NCI-H2081 treated with DMSO at 0.1 percent for 48 hours (cell line): Measurements from ENCODE around the gene DCAKD.

ENCODE experiments used
- DNase-seq: peaks from one replicate; lab custom pipeline; 2025; lab: John Stamatoyannopoulos, UW

Gene DCAKD

DNA sequence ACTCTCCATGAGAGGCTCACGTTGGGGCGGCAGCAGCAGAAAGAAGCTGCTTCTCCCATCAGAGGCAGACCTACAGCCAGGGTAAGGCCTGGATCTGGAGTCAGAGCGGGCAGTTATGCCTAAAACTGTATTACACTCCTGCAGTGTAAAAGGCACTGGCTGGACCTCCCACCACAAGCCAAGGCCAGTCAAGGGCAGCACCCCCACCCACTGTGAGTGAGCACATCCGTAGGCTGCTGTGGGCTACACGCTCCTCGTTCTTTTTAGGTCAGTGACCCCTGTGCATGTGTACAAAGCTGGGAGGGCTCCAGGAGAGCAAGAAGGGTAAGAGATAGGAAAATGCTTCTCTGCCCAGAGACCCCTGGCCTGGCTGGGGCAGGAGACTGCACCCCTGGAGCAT is 20.7 kb downstream of the DCAKD start:
- no peak for DNase-seq

DNA sequence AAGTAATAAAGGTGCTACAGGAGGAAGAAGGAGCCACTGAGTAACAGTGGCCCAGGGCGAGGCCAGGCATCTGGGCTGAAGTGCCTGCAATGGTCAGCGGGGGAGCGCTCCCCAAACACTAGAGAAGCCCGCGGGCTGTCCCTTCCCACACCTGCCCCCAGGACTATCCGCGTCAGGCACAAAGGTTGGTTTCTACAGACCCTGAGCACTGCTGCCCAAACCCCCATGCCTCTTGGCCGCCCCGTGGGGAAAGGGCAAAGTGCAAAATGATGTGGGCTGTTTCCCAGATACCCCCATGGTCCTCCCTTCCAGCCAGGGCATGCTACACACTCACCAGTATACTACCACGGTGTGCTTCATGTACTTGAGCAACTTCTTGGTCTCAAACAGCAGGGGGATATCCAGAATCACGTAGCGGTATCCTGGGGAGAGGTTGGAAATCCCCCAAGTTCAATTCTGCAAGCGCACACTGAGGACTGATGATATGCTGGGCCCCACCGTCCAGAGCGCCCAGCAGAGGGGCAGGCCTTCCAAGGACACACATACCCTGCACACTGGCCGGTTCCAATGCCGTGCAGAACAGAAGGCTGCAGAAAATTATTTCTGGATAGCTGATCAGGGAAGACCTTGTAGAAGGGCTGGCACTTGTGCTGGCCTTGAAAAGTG is 21.5 kb downstream of the DCAKD start:
- DNase-seq = no peak

DNA sequence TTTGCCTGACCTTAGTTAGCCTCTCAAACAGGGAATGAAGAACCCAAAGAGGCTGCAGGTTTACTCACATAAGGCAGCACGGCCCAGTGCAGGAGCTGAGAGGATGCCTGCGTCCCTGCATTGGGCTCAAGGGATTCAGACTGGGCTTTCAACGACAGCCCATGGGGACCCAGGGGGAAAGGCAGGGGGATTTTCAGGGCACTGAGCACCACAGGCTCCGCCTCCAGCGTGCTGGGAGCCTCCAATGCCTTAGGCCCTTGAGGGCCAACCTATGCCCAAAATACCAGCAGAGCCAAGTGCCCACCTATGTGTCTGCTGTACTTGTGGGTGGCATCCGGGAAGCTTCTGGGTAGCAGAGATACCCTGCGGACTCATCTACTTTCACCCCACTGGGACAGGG is 22.3 kb downstream of the DCAKD start:
- DNase-seq = no peak

DNA sequence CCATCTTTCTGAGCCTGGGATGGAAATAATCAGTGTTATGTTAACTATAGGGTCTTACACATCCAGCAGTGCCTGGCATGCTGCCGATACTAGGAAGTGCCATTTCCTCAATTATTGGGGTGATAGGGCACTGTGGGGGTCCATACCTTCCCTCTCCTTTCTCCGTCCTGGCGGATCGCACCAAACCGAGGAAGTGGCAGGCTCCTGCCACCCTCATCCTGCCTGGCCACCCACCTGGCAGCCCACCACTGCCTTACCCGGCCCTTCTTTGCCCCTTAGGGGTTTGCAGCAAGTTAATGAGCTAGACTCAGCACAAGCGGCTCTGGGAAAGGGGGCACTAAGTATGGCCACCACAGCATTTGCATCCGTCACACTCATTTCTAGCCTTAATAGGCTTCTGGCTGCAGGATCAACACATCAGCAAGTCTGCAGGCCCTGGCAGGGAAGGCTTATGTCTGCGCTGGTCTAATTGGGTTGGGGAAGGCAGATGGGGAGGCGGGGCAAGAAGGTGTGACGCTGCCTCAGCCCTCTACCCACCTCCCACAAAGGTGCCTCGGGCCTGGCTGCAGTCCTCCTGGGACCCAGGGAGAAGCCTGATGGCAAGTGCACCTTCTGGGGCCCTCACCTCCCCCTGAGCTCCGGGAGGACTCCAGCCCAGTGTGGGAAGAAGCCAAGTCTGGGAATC is 28.6 kb downstream of the DCAKD start:
- DNase-seq = no peak

DNA sequence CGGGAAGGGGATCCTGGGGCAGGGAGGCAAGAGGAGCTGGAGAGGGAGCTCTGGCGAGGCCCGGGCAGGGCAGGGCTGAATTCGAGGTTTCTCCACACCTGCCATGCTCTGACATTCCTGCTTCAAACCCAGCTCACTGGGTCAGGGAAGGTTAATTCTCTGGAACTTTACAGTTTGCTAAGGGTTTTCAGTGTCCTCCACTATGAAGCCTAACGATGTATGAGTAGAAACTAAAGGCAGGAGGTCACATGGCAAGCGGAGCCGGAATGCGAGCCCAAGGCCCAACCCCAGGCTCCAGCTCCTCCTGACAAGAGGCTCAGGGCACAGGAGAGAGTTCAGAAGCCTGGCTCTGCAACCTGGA is 29.2 kb downstream of the DCAKD start:
- no peak for DNase-seq

DNA sequence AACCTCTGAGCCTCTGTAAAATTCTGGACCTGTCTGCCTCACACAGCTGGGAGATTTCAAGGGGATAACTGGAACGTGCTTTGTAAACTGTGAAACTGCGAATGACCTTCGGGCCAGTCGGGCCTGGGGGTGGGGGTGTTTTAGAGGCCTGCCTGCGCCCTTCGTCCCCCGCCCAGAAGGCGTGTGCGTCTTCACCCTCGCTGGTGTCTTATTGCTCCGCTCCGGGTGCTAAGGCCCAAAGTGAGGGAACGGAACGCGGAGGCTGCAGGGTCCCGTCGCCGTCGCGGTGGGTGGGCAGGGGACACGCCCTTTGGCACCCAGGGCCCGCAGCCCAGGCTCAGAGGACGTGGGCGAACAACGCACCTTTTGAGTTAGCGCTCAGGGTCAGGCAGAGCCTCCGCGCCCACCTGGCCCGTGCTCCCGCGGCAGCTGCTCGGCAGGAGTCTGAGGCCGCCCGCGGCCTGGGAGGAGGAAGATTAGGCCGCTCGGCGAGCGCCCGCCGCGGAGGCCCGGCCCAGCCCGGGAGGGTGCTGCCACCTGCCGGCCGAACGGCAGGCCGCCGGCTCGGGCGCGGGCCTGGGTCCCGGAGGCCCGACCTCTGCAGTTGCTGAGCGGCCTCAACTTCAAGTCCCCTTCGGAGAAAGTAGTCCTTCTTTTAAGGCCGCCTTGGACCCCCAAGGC is 29.7 kb downstream of the DCAKD start:
- no peak for DNase-seq

DNA sequence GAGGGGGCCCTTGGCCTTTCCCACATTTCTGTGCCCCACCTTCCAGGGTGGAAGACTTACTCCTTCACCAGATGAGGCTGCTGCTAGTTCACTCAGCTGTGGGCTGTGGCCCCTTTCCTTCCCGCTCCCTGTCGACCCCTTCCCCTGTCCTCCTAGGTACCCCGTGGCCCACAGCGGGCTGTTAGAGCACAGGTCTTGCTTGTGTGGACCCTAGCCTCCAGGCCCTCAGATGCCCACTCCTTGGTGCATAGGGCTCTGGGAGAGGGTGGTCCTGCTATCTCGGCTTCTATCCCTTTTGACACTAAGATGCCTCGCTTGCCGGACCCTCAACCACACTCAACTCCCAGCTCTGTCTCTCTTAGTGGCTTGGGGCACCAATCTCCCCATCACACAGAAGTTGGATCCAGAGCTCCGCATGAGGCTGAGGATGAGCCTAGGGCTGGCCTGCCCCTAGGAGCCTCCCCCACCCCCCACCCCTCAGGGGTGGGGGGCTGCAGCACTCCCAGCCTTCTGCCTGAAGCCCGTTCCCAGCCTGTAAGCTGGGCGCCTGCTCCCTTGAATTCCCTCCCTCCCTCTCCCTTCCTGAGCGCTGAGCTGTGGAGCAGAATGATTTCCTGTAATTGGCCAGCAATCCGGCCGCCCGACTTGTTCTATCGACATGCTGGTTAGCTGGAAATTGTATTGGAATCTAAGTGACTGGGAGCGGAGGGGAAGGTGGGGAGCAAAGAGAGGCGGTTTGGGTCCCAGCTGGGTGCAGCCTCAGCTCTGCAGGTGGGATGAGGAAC is 30.9 kb downstream of the DCAKD start:
- no peak for DNase-seq

DNA sequence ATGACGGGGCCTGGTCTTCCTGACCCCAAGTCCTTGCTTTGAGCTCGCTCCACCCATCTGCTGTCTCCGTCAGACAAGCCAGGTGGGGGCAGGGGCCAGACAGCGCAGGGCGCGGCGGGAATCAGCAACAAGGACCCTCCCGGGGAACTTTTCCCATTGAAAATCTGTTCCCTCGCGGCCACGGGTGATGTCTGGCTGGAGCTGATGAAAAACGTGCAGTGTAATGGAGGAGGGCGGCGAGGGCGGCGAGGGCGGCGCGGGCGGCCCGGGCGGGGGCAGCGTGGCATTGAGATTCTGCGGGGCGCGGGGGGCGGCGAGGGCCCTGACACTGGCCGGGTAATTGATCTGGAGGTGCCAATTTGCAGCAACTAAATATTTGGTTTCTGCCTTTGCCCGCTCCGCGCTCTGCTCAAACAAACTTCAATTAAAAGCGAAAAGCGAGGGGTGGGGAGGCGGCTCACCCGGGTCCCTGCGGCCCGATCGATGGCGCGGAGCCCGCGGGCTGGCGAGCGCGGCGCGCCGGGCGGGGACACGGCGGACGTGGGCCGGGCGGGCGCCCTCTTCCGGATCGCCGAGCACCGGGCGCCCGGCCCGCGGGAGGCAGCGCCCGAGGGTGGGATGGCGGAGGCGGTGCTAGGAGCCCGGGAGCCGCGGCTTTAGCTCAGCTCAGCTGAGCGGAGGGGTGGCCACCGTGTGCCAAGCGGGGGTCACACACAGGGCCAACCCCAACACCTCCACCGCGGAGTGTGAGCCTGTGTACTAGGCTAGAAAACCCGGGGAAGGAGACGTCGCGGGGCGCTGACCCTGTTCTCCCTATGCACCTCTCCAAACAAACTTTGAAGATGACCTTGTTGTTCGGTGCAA is 32.4 kb downstream of the DCAKD start:
- DNase-seq = no peak

DNA sequence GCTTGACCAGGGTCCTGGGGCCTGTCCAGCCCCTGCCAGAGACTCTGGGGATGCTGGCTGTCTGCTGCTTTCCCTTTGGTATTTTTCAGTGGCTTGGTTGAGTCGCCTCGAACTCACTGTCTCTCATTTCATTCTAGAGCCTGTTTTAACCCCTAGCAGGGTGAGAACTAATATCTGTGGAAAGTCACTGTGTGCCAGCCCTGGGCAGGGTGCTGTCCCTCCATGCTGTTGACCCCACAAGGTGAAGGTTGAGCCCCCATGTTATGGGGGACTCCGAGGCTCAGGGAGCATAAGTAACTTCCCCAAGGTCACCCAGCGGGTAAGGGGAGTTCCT is 33.0 kb downstream of the DCAKD start:
- DNase-seq = no peak

DNA sequence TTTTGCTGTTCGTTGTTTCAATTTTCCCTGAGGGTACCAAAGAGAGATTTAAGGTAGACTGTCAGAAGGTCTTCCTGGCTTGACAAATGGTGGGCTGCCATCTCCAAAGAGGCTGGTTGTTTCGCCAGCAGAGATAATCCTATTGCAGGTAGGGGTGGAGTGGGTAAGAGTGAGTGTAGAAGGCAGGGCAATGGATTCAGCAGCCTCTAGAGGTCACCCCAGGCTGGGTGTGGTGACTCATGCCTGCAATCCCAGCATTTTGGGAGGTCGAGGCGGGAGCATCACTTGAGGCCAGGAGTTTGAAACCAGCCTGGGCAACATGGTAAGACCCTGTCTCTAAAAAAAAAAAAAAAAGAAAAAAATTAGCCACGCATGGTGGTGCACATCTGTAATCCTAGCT is 34.6 kb downstream of the DCAKD start:
- no peak for DNase-seq

DNA sequence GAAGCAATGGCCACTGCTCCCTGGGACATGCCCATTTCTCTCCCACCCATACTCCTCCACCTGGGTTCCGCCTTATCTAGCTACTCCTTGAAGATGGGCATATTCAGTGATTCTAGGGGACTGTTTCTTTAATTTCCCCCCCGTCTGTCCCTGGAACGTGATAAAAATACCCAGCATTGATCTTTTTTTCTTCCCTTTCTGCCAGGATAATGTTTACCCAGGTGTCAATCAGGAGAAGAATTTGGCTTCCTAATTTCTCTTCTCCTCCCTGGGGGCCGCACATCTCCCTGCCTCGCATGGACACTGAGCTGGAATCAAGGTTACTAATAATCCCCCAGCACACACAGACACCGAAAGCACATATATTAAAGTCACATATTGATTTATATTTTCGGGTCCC is 35.2 kb downstream of the DCAKD start:
- no peak for DNase-seq

DNA sequence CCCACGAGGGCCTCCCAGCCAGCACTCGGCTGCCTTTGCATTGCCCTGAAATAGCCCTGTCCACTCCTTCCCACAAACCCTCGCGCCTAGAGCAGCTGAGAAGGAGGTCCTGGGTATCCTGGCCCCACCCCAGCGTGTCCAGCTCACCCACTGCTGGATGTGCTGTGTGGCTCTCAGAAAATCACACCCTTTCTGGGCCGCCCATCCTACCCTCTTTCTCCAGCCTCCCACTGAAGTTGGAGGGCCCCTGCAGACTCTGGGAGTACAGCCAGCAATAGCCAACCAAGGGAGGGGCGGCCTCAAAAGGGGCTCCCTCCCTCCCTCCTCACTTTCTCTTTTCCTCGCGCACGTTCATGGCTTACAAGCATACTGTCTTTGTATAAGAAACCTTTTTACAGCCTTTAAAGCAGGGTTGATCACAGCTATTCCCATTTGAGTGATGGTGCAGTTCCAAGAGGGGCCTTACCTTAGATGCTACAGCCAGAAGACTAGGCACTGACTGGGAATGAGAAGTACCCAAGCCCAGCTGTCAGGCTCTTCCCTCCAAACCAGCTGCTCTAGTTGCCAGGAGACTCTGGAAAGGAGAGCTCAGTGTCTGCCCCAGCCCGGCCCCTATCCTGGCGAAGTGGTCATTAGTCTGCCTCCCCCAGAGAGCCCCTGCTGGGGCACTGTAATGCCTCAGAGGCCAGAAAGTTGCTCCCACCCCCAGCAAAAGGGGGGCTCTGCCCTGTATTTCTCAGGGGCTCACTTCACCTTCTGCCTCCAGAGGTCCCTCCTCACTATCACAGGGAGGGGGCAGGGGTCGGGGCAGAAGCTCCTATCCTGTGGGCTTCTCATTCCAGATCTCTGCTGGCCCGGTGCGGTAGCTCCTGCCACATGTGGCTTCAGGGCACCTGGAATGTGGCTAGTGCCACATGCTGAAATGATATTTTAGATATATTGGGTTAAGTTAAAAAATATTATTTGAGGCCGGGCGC is 38.1 kb downstream of the DCAKD start:
- DNase-seq = peak; percentile 52

DNA sequence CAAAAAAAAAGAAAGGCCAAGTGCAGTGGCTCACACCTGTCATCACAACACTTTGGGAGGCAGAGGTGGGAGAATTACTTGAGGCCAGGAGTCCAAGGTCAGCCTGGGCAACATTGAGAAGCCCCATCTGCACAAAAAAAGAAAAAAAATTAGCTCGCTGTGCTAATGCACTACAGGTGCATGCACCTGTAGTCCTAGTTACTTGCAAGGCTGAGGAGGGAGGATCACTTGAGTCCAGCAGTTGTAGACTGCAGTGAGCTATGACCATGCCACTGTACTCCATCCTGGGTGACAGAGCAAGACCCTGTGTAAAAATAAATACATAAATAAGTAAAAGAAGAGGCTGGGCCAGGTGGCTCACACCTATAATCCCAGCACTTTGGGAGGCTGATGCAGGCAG is 39.7 kb downstream of the DCAKD start:
- DNase-seq = no peak

DNA sequence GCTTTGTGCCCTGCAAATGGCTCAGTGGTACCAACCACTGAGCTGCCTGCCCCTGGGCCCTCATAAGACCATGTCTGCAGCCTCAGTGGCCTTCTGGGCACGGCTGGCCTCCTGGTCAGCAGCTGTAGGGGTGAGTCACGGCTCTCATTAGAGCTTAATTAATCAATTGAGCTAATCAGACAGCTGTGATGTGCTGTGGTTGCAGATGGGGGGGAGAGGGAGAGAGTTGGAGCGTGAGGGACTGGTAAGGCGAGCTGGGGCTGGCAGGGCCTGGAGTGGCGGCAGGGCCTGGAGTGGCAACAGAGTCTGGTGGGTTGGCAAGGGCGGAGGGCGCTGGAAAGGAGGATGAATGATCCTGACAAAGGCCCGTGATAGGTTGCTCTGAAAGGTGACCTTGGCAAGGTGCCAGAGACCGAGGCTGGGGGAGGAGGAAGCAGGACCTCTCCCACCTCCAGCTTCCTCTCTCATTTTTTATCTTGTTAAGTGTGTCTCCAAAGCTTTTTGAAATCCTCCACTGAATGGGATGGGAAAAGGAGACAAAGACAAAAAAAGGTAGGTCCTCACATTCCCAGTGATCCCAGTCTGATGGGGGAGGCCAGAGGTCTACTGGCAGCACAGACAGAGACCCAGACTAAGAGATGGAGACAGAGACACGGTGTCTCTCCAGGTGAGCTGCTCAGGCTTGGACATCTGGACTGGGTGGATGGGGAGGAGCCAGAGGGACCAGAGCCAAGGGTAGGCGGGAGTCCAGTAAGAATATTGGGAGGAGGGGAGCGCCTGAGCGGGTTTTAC is 41.6 kb downstream of the DCAKD start:
- DNase-seq = no peak

DNA sequence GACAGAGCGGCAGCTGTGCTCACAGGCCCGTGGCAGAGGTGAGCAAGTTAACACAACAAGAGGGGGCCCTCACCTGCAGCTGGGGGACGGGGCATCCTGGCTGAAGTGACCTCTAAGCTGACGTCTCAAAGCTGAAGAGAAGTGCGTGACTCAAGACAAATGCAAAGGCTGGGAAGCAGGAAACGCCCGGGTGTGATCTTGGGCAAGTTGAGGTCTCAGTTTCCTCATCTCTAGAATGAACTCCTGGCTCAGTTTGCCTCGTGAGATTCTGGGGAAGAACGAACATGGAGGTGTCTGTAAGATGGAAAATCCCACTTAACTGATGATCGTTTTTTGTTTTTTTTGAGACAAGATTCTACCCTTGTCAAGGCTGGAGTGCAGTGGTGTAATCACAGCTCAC is 43.2 kb downstream of the DCAKD start:
- DNase-seq = no peak

DNA sequence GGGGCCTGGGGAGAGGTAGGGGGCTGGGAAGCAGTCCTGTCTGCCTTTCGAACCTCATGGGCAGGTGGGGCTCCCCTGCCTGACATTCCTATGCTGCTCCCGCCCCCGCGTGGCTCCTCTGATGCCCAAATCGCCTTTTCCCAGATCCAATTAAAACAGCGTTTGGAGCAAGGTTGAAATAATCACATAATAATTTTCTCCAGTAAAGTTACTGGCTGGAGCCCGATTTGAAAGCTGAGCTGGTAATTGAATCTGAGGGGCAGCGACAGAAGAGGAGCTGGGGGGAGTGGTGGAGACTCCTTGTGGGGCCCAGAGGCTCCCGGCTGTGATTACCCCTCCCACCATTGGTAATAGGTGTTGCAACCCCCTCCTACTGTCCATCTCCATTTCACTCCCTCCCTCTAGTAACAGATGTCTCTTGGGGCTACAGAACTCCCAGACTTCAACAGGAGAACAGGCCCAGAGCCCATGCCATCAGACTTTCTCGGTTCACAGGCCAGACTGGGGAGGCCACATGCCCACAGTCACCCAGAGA is 44.4 kb downstream of the DCAKD start:
- no peak for DNase-seq

DNA sequence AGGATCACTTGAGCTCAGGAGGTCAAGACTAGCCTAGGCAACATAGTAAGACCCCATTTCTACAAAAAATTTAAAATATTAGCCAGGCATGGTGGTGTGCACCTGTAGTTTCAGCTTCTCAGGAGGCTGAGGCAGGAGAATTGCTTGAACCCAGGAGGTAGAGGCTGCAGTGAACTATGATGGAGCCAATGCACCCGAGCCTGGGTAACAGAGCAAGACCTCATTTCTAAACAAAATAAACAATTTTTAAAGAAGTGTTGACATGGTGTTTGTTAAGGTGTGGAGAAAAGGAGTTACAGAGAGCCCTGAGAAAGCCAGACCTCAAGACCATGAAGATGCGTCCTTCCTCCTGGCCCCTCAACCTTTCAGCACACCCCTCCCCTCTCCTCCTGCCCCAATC is 45.7 kb downstream of the DCAKD start:
- no peak for DNase-seq

DNA sequence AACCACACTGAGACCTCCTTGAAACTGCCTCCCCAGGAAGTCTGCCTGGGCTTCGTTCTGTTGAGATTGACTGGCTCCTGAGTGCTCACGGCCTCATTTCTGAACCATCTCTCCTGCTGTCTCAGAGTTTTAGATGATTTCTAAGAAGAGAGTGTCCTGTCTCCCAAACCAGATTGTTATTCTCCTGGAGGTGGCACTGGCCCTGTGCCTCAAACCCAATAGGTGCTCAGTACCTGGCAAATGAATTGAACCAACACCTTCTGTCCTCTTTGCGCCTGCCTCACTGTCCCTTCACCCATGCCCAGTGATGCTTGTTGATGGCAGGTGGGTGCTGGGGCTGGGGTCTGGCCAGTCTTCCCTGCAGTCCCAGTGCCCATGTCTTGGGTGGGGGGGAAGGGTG is 47.0 kb downstream of the DCAKD start:
- no peak for DNase-seq

DNA sequence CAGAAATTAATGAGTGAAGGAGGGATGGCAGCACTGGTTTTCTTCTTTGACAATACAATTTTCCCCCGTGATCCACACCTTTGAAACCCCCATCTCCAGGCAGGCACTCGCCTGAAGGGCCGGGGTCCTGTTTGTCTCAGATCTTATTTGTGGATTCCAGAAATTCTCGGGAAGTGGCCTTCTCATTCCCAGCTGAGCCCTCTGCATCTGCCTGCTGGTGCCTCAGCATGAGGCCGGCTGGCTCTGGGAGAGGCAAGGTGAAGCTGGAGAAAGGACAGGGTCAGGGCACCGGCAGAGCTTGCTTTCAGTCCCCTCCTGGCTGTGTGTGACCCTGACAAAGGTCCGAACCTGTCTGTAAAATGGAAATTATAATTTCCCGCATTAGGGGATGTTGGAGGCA is 47.6 kb downstream of the DCAKD start:
- DNase-seq = no peak

DNA sequence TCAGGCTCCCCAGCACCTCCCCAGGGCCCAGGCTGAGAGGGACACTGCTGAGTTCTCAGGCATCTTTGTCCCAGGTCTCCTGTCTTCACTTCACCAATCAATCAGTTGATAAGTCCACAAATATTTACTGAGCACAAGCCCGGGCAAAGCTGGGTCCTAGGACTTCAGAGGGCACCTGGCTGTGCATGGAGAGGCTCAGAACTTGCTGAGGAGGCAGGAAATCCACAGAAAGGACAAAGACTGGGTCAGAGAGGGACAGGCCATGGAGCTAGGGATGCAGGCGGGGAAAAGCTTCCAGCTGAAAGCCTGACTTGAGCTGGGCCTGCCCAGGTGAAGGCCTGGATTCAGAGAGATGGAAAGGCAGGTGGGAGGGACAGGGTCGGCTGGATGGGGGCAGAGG is 50.1 kb downstream of the DCAKD start:
- DNase-seq = no peak
